Measurements from ENCODE around the gene STON1. TPM values are rescaled to one million over a fixed set of nuclear protein-coding genes. Genes with fewer than 3 reads are reported as not detected.

STON1 gene
- total RNA-seq, 1 donor from 2014 or later, result 1.8 TPM

GRCh38 chr2:48532824-48533223 lies 2.9 kb downstream of the STON1 start:
- no peak overlapping the region for H3K27ac Mint-ChIP-seq
- ChIA-PET POLR2A (no interaction called here), CTCF (no interaction called here)
- no peak overlapping the region for H3K4me3 Mint-ChIP-seq
- no peaks in the 10 kb centered on the region for H3K36me3 Mint-ChIP-seq (ENCODE audit: low read depth)
- H3K9me3 Mint-ChIP-seq, result no peaks in the 10 kb centered on the region
- no peak for TF ChIP-seq CTCF (IDR thresholded peaks at IDR 0.05)
- peaks cover 3% of the 10 kb centered on the region for H3K27me3 Mint-ChIP-seq
- ATAC-seq (ENCODE audit: low read depth) (no peak), DNase-seq (no peak)
- intact Hi-C loops (cut with micrococcal nuclease), result no loop called here
- peaks cover 23% of the 10 kb centered on the region for H3K4me1 Mint-ChIP-seq

- no peak for DNase-seq
- POLR2A ChIA-PET, result no interaction called here
- Mint-ChIP-seq H3K36me3 (ENCODE audit: low read depth) (no peaks in the 10 kb centered on the region), H3K4me1 (peaks cover 11% of the 10 kb centered on the region), H3K27ac (no peak overlapping the region), H3K9me3 (no peaks in the 10 kb centered on the region), H3K27me3 (no peaks in the 10 kb centered on the region), H3K4me3 (no peak overlapping the region)
- TF ChIP-seq CTCF (IDR thresholded peaks at IDR 0.05), result no peak
- intact Hi-C loops (cut with micrococcal nuclease), result no loop called here
- CTCF ChIA-PET, result no interaction called here
- no peak for ATAC-seq (ENCODE audit: low read depth)
These were observed 4.8 kb downstream of the STON1 start for GRCh38 chr2:48534781-48535180.

GRCh38 chr2:48540237-48540935 lies 10.4 kb downstream of the STON1 start:
- no peak for TF ChIP-seq CTCF (IDR thresholded peaks at IDR 0.05)
- Mint-ChIP-seq H3K4me3 (no peak overlapping the region), H3K36me3 (ENCODE audit: low read depth) (no peaks in the 10 kb centered on the region), H3K4me1 (no peaks in the 10 kb centered on the region), H3K27ac (no peak overlapping the region), H3K9me3 (no peaks in the 10 kb centered on the region), H3K27me3 (no peaks in the 10 kb centered on the region)
- ATAC-seq (ENCODE audit: low read depth) (no peak), DNase-seq (no peak)
- POLR2A ChIA-PET, result no interaction called here
- CTCF ChIA-PET, result no interaction called here
- intact Hi-C loops (cut with micrococcal nuclease), result no loop called here

- H3K4me3 Mint-ChIP-seq, result no peak overlapping the region
- H3K27ac Mint-ChIP-seq, result no peak overlapping the region
- intact Hi-C loops (cut with micrococcal nuclease), result no loop called here
- POLR2A ChIA-PET, result no interaction called here
- no peak for TF ChIP-seq CTCF (IDR thresholded peaks at IDR 0.05)
- H3K27me3 Mint-ChIP-seq, result no peaks in the 10 kb centered on the region
- ATAC-seq (ENCODE audit: low read depth), result no peak
- H3K4me1 Mint-ChIP-seq, result no peaks in the 10 kb centered on the region
- no peaks in the 10 kb centered on the region for H3K36me3 Mint-ChIP-seq (ENCODE audit: low read depth)
- no peak for DNase-seq
- CTCF ChIA-PET, result no interaction called here
- H3K9me3 Mint-ChIP-seq, result no peaks in the 10 kb centered on the region
These were observed 11.9 kb downstream of the STON1 start for GRCh38 chr2:48541666-48542389.

- no peak for DNase-seq
- Mint-ChIP-seq H3K27me3 (no peaks in the 10 kb centered on the region), H3K4me1 (no peaks in the 10 kb centered on the region), H3K36me3 (ENCODE audit: low read depth) (no peaks in the 10 kb centered on the region), H3K9me3 (no peaks in the 10 kb centered on the region), H3K4me3 (no peak overlapping the region), H3K27ac (no peak overlapping the region)
- TF ChIP-seq CTCF (IDR thresholded peaks at IDR 0.05), result no peak
- intact Hi-C loops (cut with micrococcal nuclease), result no loop called here
- ChIA-PET CTCF (no interaction called here), POLR2A (no interaction called here)
- ATAC-seq (ENCODE audit: low read depth), result no peak
These were observed 13.9 kb downstream of the STON1 start for GRCh38 chr2:48543895-48544294.

Measured in activated B cell treated with CpG ODN at 0.5 μM for 24 hours (primary cell).